ENCODE results near the gene BMPR1B. TPM values are rescaled to one million over a fixed set of nuclear protein-coding genes. Genes with fewer than 3 reads are reported as not detected.
"Not testable (repeated sequence)": the region's sequence is repeated elsewhere in the genome, so short reads cannot be mapped to it uniquely, and the experiment has no call there.

Gene BMPR1B
- total RNA-seq, 1 experiment from 2014 or later = 0.62 TPM

- DNase-seq (ENCODE audit: low read depth, low spot score) = no peak
- Histone ChIP-seq H3K36me3 (ENCODE audit: control insufficient read depth, insufficient read depth, low read length) (no peaks in the 10 kb centered on the region), H3K4me3 (ENCODE audit: low read depth in 2 of 2, low read length in 2 of 2) (no peak overlapping the region), H3K4me1 (ENCODE audit: control insufficient read depth, insufficient read depth, low read length) (no peaks in the 10 kb centered on the region), H3K27ac (ENCODE audit: low read length) (no peak overlapping the region), H3K27me3 (ENCODE audit: control insufficient read depth, insufficient read depth, low read length) (no peaks in the 10 kb centered on the region), H3K9me3 (ENCODE audit: control insufficient read depth, insufficient read depth, low read depth, low read length) (no peaks in the 10 kb centered on the region)
- BruUV-seq (replicated peaks) = no TSS peak
- ChIA-PET CTCF (no interaction called here), POLR2A (no interaction called here)
- intact Hi-C loops (cut with micrococcal nuclease; ENCODE audit: unreplicated experiment) = loop anchor here (2.0 to 5.0 kb wide), 2 partner anchors 377 to 1184 kb away; no protein-coding TSS in a partner anchor
- no peak for TF ChIP-seq SIN3A (IDR thresholded peaks at IDR 0.05; ENCODE audit: borderline replicate concordance, insufficient read depth, low read depth, low read length)
- no peak for TF ChIP-seq POLR2AphosphoS5 (IDR thresholded peaks at IDR 0.05; ENCODE audit: low read depth, low read length)
- peak; percentile 25 for TF ChIP-seq CTCF (IDR thresholded peaks at IDR 0.05)
- TF ChIP-seq REST (IDR thresholded peaks at IDR 0.05; ENCODE audit: insufficient read depth in 1 of 2, low read depth in 2 of 2, low read length in 1 of 2) = no peak
- no peak for TF ChIP-seq TCF7L2 (IDR thresholded peaks at IDR 0.05; ENCODE audit: low read depth, low read length)
- ATAC-seq = no peak
- in situ Hi-C loops (cut with HindIII; ENCODE audit: low pct_unique_long_range_greater_than_20kb, low sequenced_read_pairs) = no loop called here
These were observed 410.1 kb downstream of the BMPR1B start for GRCh38 chr4:95167805-95168204.

- intact Hi-C loops (cut with micrococcal nuclease; ENCODE audit: unreplicated experiment) = no loop called here
- Histone ChIP-seq H3K27ac (ENCODE audit: low read length) (no peak overlapping the region), H3K27me3 (ENCODE audit: control insufficient read depth, insufficient read depth, low read length) (no peaks in the 10 kb centered on the region), H3K4me3 (ENCODE audit: low read depth in 2 of 2, low read length in 2 of 2) (no peak overlapping the region), H3K36me3 (ENCODE audit: control insufficient read depth, insufficient read depth, low read length) (no peaks in the 10 kb centered on the region), H3K9me3 (ENCODE audit: control insufficient read depth, insufficient read depth, low read depth, low read length) (no peaks in the 10 kb centered on the region), H3K4me1 (ENCODE audit: control insufficient read depth, insufficient read depth, low read length) (no peaks in the 10 kb centered on the region)
- ChIA-PET CTCF (no interaction called here), POLR2A (no interaction called here)
- no peak for TF ChIP-seq CTCF (IDR thresholded peaks at IDR 0.05)
- no peak for TF ChIP-seq SIN3A (IDR thresholded peaks at IDR 0.05; ENCODE audit: borderline replicate concordance, insufficient read depth, low read depth, low read length)
- no peak for TF ChIP-seq TCF7L2 (IDR thresholded peaks at IDR 0.05; ENCODE audit: low read depth, low read length)
- TF ChIP-seq POLR2AphosphoS5 (IDR thresholded peaks at IDR 0.05; ENCODE audit: low read depth, low read length) = no peak
- TF ChIP-seq REST (IDR thresholded peaks at IDR 0.05; ENCODE audit: insufficient read depth in 1 of 2, low read depth in 2 of 2, low read length in 1 of 2) = no peak
- BruUV-seq (replicated peaks) = no TSS peak
- no peak for ATAC-seq
- in situ Hi-C loops (cut with HindIII; ENCODE audit: low pct_unique_long_range_greater_than_20kb, low sequenced_read_pairs) = no loop called here
- no peak for DNase-seq (ENCODE audit: low read depth, low spot score)
These were observed 412.4 kb downstream of the BMPR1B start for GRCh38 chr4:95170176-95170575.

- H3K4me1 ChIP-seq (ENCODE audit: control insufficient read depth, insufficient read depth, low read length); DNase-seq (ENCODE audit: low read depth, low spot score); H3K27ac ChIP-seq (ENCODE audit: low read length); H3K36me3 ChIP-seq (ENCODE audit: control insufficient read depth, insufficient read depth, low read length); ATAC-seq; intact Hi-C loops (cut with micrococcal nuclease; ENCODE audit: unreplicated experiment); in situ Hi-C loops (cut with HindIII; ENCODE audit: low pct_unique_long_range_greater_than_20kb, low sequenced_read_pairs); POLR2A ChIA-PET; H3K27me3 ChIP-seq (ENCODE audit: control insufficient read depth, insufficient read depth, low read length); H3K9me3 ChIP-seq (ENCODE audit: control insufficient read depth, insufficient read depth, low read depth, low read length); BruUV-seq (replicated peaks); H3K4me3 ChIP-seq (ENCODE audit: low read depth in 2 of 2, low read length in 2 of 2); CTCF ChIA-PET: not testable (repeated sequence)
These were observed 413.6 kb downstream of the BMPR1B start for GRCh38 chr4:95171377-95171776.
